GM21717 (cell line): ENCODE data around the gene EVA1B.

Experiments used
- ATAC-seq: cut with Tn5 transposase; IDR thresholded peaks from one replicate; pipeline ENCODE4 v1.9.1; 2021; ENCODE audit warnings: mild to moderate bottlenecking, moderate library complexity; ENCODE audit not compliant: unreplicated experiment

Gene EVA1B

DNA sequence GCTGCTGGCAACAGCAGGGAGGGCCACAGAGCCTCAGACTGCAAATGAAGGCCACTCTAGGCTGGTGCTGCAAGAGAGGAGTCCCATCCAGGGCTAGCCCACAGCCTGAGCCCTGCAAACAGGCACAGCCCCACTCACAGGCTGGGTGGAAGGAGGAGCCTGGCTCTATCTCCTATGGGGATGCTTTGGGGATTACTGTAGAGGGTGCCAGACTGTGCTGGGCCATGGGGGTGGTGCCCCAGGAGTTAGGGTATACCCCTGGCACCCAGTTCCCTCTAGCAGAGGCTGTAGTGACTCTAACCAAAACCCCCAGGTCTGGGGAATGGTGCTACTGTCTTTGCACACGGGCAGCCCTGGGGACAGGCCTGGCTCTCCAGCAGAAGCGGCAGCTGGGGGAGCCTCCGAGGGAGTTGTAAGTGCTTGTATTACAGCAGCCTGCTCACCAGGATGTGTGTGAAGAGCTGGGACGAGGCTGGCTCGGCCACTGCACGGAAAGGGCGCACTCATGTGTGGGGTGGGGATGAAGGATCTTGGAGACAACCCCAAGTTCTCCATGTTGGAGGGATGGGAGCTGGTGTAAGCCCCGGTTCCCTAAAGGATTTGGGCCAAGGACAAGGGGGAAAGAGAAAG lies 23.4 kb upstream of the EVA1B start:
- ATAC-seq: no peak

DNA sequence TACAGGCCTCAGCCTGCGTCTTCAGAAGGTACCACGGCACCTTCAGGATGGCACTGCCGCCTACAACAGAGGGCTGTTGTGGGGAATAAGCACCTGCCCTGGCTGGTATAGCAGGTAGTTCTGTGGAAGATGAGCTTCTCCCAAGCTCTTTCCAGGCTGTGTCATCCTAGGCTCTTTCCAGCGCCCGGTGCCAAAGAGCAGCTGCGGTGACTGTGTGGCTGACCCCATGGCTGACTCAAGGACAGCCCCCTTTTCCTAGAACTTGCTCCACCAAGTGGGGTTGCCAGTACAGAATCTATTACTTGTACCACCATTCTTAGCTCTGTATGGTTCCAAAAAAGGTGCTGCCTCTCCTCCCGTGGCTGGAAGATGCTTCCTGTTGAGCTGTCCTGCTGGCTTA lies 21.9 kb upstream of the EVA1B start:
- ATAC-seq: no peak

DNA sequence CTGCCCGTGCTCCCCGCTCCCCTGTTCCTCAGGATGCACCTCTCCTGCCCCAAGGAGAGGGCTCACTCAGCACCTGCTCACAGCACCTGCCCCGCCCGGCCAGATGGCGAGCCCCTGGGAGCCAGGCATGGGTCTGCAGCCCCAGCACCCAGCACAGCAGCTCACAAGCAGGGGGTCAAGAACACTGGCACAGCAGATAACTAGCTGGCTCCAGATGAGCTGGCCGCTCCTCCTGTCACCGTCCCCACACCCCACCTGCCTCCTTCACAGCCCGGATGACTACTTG lies 20.9 kb upstream of the EVA1B start:
- no peak for ATAC-seq

- no peak for ATAC-seq
Observed at GRCh38 chr1:36343651-36344394, 20.4 kb upstream of the EVA1B start.

GRCh38 chr1:36342426-36343185 lies 19.2 kb upstream of the EVA1B start:
- no peak for ATAC-seq

DNA sequence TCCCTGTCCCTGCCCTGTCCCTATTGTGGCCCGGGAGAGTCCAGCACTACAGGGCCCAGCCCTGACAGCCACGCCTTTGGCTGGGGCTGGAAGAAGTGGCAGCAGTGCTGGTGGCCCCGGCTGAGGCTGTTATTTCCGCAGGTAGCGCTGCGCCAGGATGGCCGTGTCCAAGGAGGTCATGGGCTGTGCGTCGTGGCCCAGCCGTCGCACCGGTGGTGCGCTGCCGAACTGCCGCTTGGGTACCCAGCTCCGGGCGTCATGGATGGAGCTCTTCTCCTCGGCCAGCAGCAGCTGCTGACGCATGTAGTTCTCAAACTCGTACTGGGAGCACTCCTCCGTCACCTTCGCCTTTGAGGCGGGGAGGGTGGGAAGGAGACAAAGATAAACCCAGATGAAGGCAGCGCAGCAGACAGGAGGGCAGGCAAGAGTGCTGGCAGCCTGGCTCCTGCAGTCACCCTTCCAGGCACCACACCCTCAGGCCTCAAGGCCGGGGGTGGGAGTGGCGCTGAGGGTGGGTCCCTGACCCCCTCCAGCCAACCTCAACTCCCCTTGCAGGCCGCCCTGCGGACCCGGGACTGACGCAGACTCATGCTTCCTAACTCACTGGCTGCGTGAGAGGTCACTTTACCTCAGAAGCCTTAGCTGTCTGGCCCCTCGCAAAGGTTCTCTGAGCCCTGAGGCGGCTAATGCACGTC lies 18.3 kb upstream of the EVA1B start:
- no peak for ATAC-seq

DNA sequence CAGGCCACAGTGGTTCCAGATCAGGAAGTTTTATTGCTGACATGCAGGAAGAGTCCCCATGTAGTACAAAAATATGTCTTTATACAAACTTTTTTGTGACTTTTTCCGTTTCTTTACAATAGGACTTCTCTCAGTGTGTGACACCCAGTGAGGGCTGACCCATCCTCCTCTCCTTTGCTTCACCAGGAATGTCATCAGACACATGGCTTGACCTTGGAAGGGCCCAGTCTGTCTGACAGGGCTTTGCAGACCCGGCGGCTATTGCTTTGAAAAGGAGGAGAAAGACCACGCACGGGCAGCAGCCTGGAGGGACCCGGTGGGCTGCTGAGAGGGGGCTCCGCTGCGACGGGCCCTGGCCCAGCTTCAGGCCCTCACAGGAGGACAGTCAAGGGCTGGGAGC lies 16.2 kb upstream of the EVA1B start:
- no peak for ATAC-seq

DNA sequence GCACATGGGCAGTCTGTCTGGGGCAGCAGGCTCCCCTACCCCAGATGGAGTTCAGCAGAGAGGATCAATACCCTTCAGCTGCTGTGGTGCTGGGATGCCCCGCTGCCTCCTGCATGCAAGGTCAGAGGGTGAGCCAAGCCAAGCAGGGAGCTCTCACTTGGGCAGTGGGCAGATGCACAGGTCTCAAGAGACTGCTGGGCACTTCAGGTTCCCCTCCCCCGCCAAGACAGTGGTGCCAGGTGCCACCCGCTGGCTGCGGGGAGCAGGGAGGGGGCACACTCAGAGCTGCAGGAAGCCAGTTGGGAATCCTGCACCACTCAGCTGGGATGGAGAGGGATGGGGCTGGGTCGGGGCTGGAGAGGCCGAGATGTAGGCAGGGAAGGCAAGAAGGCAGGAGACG lies 15.8 kb upstream of the EVA1B start:
- ATAC-seq: no peak

GRCh38 chr1:36337830-36338229 lies 14.4 kb upstream of the EVA1B start:
- ATAC-seq: no peak

DNA sequence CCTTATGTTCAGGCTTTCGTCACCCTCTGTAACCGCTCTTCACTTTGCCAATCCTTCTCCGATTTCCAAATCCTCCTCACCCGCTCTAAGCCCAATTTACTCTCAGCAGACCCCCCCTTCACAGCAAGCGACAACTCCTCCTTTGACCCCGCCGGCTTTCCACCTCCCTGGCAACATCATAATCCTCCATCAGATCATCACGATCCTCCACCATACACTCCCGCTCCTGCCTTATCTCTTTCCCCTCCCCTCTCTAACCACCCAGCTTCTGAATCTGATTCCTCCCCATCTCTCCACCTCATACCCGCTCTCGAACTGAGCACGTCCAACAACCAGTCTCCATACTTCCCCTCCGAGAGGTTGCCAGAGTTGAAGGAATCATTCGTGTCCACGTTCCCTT lies 7.5 kb upstream of the EVA1B start:
- no peak for ATAC-seq

GRCh38 chr1:36329817-36330216 lies 6.4 kb upstream of the EVA1B start:
- no peak for ATAC-seq

DNA sequence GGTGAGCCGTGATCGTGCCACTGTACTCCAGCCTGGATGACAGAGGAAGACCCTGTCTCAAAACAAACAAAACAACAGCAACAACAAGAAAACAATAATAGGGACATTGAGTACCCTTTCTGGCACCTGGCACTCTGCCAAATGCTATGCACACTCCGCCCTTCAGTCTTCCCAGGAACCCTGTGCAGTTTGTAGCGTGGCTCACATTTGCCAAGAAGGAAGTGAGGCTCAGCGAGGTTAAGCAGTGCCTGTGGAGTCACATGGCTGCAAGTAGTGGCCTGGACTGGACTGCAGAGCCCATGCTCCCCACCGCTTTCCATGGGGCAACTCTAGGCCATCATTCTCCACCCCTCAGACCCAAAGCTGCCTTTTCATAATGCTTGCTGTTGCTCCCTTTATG lies 5.3 kb upstream of the EVA1B start:
- ATAC-seq: no peak

GRCh38 chr1:36328088-36328480 lies 4.6 kb upstream of the EVA1B start:
- no peak for ATAC-seq

- ATAC-seq: no peak
Observed at GRCh38 chr1:36327421-36328087, 4.1 kb upstream of the EVA1B start.

DNA sequence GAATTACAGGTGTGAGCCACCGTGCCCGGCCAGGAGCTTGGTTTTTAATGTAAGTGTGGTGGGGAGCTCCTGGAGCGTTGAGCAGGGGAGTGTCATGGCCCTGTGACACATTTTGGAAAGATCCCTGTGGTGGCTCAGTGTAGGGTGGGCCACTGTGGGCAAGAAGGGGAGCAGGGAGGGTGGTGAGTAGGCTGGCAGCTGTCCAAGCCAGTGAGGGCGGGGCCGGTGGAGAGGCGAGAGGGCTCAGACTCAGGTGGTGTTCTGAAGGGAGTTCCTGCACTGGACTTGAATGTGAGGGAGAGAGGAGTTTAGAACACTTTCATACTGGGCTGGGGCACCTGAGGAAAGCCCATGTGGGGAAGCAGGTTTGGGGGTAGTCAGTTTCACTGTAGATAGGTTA lies 3.1 kb upstream of the EVA1B start:
- no peak for ATAC-seq

- ATAC-seq: no peak
Observed at GRCh38 chr1:36324353-36324703, 883 bp upstream of the EVA1B start.

DNA sequence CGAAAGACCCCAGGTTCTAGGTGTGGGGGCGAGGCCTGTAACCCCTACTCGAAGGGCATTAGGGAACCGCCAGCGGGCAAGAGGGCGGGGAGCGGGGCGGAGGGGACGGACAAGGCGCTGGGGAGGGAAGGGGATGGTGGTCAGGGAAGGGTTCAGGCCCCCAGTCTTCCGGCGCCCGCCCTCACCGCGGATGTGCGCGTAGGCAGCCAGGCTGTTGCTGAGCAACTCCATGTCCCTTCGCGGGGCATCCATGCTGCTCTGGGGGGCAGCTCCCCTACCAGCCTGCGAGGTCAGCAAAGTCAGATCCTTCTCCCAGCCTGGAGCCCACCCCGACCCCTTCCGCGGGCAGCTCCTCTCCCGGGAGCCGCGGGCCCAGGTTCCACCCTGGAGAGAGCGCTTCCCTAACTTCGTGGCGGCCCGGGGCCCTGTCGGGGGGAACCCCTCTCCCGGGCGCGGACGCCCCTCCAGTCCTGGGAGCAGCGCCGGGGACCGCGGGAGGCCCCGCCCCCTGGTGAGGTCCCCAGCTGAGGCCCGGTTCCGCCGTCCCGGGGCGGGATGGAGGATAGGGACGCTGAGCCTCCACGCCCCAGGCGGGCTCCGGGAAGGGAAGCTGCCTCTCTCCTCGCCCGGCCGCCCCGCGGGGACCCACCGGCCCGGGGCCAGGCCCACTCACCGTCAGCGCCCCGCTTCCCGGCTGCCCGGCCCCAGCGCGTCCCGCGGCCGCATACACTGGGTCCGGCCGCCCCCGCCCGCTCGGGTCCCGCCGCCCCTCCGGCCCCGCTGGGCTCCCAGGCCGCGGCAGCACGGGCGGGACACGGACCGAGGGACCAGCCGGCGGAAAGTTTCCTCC lies 434 bp downstream of the EVA1B start:
- ATAC-seq: no peak

DNA sequence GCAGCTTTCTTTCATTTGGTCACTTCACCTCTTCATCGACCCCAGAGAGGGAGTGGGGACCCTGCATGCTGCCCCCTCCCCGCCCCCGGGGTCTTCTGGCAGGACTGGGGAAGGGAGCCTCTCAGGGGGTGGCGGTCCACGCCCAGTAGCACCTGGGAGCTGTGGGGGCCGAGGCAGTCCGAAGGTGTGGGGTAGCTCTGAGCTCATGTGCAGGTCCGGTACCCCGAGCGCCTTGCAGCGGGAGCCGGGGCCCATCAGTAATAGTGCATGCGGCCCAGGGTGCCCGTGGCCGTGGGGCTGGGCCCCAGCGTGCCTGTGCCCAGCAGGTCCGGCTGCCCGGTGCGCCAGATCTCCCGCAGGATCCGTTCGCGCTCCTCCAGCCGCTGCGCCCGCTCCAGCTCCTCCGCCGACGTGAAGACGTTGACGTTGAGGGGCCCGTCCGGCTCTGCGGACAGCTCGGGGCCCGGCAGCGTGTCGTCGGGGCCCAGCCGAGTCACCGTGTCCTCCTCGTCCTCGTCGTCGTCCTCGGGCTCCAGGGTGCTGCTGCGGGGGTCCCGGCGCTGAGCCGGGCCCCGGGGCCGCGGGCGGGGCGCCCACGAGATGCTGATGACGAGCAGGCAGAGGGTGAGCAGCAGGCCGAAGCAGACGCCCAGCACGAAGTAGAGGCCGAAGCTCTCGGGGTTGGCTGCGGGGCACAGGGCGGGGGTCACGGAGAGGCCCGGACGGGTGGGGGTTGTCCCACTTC lies 1.2 kb downstream of the EVA1B start:
- no peak for ATAC-seq

GRCh38 chr1:36321119-36321951 lies 2.1 kb downstream of the EVA1B start:
- no peak for ATAC-seq
